ENCODE results near the gene GABRG3.

- no peak for TF ChIP-seq POLR2AphosphoS5 (IDR thresholded peaks at IDR 0.05)
- TF ChIP-seq CTCF (IDR thresholded peaks at IDR 0.05) = no peak
- TF ChIP-seq POLR2A (IDR thresholded peaks at IDR 0.05) = no peak
- no peak for TF ChIP-seq EP300 (IDR thresholded peaks at IDR 0.05)
Measured at GRCh38 chr15:27383726-27384125, 412.7 kb downstream of the GABRG3 start.
